Erythroblast (primary cell): Measurements from ENCODE around the gene TMEM132C.

ENCODE experiments used
- DNase-seq, 2 experiments: peaks; one replicate each; lab custom pipeline; 2025; lab: John Stamatoyannopoulos, UW
- GATA1 ChIP-seq: IDR thresholded peaks from 2 replicates; pipeline ENCODE4 v1.6.1; 2011; ENCODE audit warnings: low read depth, mild to moderate bottlenecking, control low read depth, low read length, moderate library complexity
- POLR2A ChIP-seq: IDR thresholded peaks from 2 replicates; pipeline ENCODE4 v1.6.1; 2011; ENCODE audit warnings: mild to moderate bottlenecking, low read length

TMEM132C gene

DNA sequence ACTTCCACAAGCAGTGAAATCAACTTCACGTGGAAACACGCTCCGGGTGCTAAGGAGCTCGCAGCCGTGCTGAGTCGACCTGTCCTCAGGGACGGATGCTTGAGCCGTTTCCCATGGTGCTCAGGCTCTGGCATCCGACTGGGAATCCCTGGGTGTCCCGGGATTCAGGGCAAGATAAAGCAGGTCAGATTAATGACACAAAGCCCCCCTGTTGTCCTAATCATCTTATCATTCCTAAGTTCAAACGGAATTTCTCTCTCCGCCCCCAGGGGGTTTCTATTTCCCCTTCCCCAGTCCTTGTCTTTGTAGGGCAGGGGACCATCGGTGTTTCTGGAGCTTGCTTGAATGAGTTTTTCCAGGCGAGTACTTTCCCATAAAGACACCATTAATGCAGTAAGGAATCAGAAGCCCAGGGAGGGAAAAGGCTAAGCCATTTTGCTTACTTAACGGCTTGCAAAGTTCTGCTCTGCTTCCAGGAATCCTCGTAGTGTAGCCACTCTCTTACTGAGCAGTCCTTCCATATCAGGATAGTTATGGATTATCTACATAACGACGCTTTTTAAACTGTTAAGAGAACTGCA is 116.5 kb downstream of the TMEM132C start:
- no peak for DNase-seq
- no peak for TF ChIP-seq POLR2A
- no peak for TF ChIP-seq GATA1

DNA sequence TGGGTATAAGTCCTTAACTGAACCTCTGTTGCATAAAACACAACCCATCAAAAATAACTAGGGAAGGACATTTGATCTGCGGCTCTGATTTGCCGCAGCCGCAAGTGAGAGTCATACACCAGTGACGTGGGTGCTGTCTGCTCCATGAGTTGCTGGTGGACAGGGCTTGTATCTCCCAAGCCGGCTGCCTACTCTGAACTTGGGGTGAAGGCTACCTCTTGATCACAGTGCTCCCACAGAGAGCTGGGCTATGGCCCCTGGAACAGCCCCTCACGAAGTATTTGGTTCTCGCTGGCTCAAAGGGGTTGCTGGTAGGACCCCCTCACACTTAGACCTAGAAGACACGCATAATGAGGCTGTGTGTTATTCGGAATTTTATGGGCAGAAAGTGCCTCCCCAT is 118.8 kb downstream of the TMEM132C start:
- TF ChIP-seq POLR2A, result no peak
- no peak for TF ChIP-seq GATA1

DNA sequence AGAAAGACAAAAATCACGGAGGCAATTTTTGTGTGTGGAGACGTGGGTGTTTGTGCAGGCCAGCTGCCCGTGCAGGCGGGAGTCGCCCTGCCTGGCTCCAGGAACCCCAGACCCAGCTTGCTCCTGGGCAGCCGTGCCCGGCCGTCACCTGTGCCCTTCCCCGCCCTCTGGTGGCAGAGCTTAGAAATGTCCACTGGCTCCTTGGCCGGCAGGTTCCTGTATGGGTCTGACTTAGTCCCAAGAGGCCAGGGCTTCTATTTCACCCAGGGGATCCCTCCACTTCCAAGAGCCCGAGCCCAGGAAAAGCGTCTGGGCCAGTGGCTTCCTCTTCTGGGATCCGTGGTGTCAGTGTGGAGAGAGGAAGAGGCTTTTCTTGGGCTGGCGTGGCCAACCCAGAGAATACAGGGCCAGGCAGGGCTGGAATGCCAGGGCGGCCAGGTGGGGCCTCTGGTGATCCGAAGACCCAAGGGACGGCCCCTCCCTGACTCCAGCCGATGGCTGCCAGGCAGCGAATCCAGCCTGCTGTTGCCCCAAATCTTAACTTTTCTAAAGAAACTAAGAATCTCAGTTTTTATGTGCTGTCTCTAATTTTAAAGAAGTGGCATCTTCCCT is 120.9 kb downstream of the TMEM132C start:
- peak; percentile 13 to 38 for DNase-seq
- no peak for TF ChIP-seq POLR2A
- no peak for TF ChIP-seq GATA1

More for the DNA sequence above, 118.8 kb downstream of the TMEM132C start:
- DNase-seq, result no peak

DNA sequence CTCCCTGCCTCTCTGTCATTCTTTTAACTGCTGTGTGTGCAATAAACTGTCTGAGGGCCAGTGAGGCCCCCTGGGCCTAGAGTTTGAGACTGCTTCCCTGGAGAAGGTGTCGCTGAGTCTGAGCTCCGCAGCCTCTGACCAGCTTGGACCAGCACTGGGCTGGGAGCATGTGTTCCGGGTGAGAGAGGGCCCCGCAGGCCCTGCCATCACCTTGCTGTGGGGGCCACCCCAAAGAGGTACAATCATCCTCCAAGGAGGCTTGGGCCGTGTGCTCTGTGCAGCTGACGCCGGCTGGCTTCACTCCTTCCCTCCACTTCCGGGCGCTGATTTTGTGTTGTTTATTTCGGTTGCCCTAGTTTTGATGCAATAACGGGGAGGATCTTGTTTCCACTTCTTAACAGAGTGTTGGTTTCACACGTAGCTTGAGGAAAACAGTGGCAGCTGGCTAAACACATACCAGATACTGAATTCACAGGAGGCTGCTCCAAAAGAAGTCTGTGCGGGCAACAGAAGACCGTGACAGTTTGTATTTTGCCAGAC is 121.6 kb downstream of the TMEM132C start:
- no peak for TF ChIP-seq GATA1
- TF ChIP-seq POLR2A, result no peak
- DNase-seq, result no peak

DNA sequence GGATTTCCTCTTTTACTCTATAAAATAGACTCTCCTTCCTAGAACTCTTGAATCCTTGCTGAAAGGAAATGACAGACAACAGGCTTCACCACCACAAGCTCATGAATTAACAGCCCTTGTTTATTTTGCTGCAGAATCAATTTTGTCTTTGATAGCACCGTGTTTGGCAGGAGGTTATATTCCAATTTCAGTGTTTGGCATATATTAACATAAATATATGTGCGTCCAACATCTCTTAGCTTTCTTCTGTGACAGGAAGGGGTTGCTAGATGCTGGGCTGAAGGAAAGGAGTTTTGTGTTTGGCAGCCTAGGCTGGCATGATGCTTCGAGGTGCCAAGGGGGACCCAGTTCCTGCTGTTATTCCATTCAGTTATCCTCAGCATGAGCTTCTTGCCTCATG is 126.4 kb downstream of the TMEM132C start:
- no peak for DNase-seq
- TF ChIP-seq GATA1 (no peak), POLR2A (no peak)

DNA sequence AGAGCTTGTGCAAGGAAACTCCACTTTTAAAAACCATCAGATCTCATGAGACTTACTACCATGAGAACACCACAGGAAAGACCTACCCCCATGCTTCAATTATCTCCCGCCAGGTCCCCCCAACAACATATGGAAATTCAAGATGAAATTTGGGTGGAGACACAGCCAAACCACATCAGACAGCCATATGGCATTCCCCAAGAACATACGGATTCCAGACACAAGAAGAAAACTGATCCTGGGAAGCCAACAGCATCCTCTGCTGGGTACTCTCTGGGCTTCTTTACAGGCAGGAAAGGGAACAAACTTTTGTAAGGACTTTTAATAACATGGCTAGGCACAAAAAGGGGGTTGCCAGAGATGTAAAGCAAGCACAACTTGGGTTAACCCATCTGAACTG is 127.2 kb downstream of the TMEM132C start:
- no peak for DNase-seq
- TF ChIP-seq GATA1 (no peak), POLR2A (no peak)

DNA sequence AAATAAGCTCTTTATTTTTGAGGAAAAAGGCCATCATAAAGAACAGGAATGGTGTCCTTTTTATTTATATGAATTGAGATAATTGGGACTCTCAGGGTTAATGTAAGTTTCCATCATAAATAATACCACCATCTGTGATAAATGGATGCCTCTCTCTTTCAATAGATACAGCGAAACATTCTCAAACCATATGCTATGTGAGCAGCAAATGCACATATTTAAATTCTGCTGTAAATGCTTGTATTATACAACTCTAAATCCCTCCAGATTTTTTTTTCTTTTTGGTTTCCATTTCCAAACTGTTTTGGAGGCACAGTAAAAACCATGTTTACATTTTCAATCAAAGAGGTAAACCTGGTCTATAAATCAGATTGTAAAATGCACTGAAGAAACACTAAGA is 132.3 kb downstream of the TMEM132C start:
- TF ChIP-seq GATA1, result no peak
- no peak for TF ChIP-seq POLR2A
- no peak for DNase-seq

DNA sequence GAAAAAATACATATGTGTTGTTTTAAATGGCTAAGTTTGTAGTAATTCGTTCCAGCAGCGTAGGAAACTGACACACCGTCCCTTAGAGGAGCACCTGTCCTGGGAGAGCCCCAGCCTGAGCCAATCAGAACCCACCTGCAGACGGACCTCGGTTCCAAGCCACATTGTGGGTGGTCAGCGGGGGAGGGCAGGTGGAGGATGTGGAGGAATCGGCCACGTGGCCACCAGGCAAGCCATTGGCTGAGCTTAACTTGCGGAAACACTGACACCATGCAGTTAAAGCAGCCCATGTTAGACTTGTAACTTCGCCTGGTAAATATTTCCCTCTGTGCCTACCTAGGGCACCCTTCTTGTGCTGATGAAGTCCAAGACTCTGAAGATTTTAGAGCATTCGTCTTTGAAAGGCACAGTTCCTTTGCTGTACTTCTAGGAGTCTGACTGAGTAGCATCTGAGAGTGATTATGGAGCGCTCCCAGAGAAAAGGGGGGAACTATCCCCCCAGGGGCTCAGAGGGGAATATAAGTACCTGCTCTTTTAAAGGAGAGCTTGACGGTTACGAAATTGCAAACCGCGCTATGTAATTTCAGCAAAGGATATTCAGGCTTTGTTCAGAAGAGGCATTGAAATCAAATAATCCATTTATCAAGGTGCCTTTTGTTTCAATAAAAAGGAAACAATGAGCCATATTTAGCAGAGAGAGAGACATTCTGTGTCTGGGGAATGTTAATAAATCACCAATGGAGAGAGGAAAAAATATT is 135.7 kb downstream of the TMEM132C start:
- DNase-seq, result no peak

DNA sequence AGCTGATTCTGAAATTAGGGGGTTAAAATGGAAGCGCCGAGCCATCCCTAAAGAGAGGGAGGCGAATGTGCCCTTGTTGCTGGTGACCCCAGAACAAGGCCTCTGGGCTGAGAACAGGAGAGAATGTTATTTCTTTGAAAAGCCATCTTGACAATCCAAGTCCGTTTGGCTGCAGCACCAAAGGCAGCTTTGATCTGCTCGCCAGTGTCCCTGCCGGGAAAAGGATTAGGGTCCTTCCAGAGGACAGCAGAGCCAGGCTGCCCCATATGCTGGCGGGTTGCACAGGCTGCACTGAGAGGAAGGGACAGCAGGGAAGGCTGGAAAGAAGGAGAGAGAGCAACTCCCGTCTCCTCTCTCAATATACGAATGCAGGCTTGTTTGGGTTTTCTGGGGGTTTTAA is 141.7 kb downstream of the TMEM132C start:
- no peak for TF ChIP-seq POLR2A
- no peak for TF ChIP-seq GATA1
- no peak for DNase-seq

More for the DNA sequence above, 135.7 kb downstream of the TMEM132C start:
- TF ChIP-seq POLR2A (no peak), GATA1 (no peak)

DNA sequence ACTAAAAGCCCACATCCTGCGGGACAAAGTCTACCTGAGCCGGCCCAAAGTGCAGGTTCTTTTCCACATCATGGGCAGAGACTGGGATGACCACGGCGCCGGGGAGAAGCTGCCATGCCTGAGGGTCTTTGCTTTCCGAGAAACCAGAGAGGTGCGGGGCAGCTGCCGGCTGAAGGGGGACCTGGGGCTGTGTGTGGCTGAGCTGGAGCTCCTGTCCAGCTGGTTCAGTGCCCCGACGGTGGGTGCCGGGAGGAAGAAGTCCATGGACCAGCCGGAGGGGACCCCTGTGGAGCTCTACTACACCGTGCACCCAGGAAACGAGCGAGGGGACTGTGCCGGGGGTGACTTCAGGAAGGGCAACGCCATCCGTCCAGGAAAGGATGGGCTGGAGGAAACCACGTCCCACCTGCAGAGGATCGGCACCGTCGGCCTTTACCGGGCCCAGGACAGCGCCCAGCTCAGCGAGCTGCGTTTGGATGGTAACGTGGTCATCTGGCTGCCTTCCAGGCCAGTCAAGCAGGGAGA is 148.1 kb downstream of the TMEM132C start:
- no peak for DNase-seq
- TF ChIP-seq GATA1 (no peak), POLR2A (no peak)

DNA sequence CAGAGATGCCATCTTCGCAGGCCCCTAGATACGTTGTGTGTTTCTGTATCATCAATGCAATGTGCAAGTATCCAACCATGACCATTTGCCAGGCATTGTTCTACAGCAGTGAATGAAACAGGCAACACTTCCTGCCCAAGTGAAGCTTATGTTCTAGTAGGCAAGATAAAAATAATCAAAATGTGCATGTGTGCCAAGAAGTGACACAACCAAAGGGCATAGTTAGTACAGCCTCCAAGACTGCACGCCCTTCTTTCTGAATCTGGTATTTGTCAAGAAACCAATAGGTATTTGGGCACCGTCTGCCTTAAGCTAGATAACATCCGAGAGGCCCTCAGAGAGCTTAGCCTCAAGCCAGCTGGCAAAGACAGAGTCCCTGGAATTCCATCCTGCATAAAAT is 152.0 kb downstream of the TMEM132C start:
- TF ChIP-seq POLR2A (no peak), GATA1 (no peak)
- DNase-seq, result no peak

DNA sequence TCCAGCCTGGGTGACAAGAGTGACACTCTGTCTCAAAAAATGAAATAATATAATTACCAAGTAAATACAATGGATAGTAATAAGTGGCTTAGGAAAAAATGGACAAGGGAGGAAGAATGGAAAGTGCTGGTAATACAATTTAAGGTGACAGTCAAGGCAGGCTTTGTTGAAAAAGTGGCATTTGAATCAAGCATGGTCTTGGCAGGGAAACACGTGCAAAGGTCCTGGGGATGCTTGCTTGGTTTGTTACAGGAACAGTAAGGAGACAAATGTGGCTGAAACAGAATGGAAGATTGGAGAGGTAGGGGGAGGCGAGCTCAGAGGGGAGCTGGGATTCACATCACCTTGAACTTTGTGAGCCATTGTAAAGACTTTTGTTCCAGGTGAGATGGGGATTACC is 153.2 kb downstream of the TMEM132C start:
- no peak for DNase-seq
- TF ChIP-seq POLR2A (no peak), GATA1 (no peak)

DNA sequence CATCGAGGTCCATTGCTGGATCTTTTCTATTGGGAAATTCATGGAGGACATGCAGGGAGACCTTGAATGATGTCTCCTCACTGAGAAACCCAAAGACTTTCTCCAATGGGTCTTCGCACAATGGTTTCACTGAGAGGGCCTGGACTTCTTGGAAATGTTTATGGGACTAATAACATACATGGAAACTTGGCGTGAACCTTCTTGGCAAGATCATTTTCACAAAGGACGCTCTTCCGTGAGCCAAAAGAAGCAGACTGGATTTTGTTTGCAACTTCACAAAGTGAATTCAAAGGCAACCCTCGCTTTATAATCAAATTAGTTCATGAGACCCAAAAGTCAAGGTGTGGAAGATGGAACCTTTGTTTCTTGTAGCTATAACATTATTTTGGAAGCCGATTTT is 154.4 kb downstream of the TMEM132C start:
- TF ChIP-seq POLR2A, result no peak
- TF ChIP-seq GATA1, result no peak
- DNase-seq, result no peak

DNA sequence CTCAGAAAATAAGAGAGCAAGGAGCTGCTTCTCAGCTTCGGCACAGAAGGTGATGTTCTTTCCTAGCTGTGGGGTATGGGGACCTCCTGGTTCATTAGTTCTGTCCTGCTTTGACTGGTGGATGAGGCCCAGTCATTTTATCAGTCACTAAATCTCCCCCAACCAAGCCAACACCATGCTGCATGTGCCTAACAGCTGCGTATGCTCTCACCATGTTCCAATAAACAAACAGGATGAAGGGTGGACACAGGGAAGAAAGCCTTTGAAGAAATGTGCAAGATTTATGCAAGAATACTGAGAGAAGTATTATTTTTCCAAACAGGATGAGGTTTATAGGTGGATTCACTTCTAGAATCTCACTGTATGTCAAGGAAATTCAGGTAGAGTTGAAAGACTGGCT is 156.2 kb downstream of the TMEM132C start:
- no peak for DNase-seq
- TF ChIP-seq POLR2A (no peak), GATA1 (no peak)
